Measurements from ENCODE around the gene CELF2.

The CELF2 gene

GRCh38 chr10:11262494-11263345, 245.0 kb downstream of the CELF2 start:
- Histone ChIP-seq H3K4me3 (ENCODE audit: low read depth in 1 of 2, low read length in 2 of 2) (no peak overlapping the region), H2AFZ (ENCODE audit: low read depth, low read length) (no peak overlapping the region)

DNA sequence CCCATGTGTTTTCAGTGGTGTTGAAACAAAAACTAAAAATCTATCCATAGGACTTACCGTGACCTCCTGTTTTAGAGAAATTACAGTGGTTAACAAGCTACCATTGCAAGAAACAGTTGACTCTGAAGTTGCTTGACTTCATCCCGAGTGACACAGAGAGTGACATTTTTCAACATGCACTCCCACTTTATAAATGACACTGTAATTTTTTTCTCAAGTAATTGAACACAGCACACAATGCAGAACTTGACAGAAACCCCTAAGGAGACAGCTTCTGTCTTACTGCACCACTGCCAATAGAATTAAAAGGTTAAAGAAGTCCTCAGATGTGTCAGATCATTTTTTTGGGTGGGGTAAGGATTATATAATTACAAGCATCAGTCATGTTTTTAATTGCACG, 246.1 kb downstream of the CELF2 start:
- TF ChIP-seq EZH2 (IDR thresholded peaks at IDR 0.05; ENCODE audit: borderline replicate concordance, low read depth, low read length, severe bottlenecking) (no peak), CTCF (IDR thresholded peaks at IDR 0.05; ENCODE audit: borderline replicate concordance, extremely low read depth, low read length, poor library complexity, severe bottlenecking) (no peak)
- no peaks in the 10 kb centered on the region for H3K4me1 ChIP-seq (ENCODE audit: insufficient read depth, low read length)
- H3K9me3 ChIP-seq (ENCODE audit: insufficient read depth, low read length, severe bottlenecking) = no peaks in the 10 kb centered on the region
- H3K27me3 ChIP-seq (ENCODE audit: insufficient read depth, low read length, poor library complexity) = no peaks in the 10 kb centered on the region
- no peak overlapping the region for H3K9ac ChIP-seq (ENCODE audit: low read depth, low read length)
- ATAC-seq (ENCODE audit: insufficient read depth, low read depth) (no peak), DNase-seq (no peak)
- H3K79me2 ChIP-seq (ENCODE audit: insufficient read depth, low read length) = no peaks in the 10 kb centered on the region
- H3K36me3 ChIP-seq (ENCODE audit: insufficient read depth, low read length) = peaks cover 84% of the 10 kb centered on the region
- no peak overlapping the region for H2AFZ ChIP-seq (ENCODE audit: low read depth, low read length)
- H3K27ac ChIP-seq (ENCODE audit: low read length) = no peak overlapping the region
- H3K4me3 ChIP-seq (ENCODE audit: low read depth in 1 of 2, low read length in 2 of 2) = no peak overlapping the region
- no peak overlapping the region for H3K4me2 ChIP-seq (ENCODE audit: insufficient read depth, low read length)
- no peaks in the 10 kb centered on the region for H4K20me1 ChIP-seq (ENCODE audit: insufficient read depth, low read length)

More at GRCh38 chr10:11262494-11263345, 245.0 kb downstream of the CELF2 start:
- no peaks in the 10 kb centered on the region for H3K27me3 ChIP-seq (ENCODE audit: insufficient read depth, low read length, poor library complexity)
- H3K36me3 ChIP-seq (ENCODE audit: insufficient read depth, low read length) = peaks cover 89% of the 10 kb centered on the region
- no peak overlapping the region for H3K9ac ChIP-seq (ENCODE audit: low read depth, low read length)
- H3K79me2 ChIP-seq (ENCODE audit: insufficient read depth, low read length) = no peaks in the 10 kb centered on the region
- no peaks in the 10 kb centered on the region for H4K20me1 ChIP-seq (ENCODE audit: insufficient read depth, low read length)
- TF ChIP-seq EZH2 (IDR thresholded peaks at IDR 0.05; ENCODE audit: borderline replicate concordance, low read depth, low read length, severe bottlenecking) = no peak
- TF ChIP-seq CTCF (IDR thresholded peaks at IDR 0.05; ENCODE audit: borderline replicate concordance, extremely low read depth, low read length, poor library complexity, severe bottlenecking) = no peak
- H3K4me1 ChIP-seq (ENCODE audit: insufficient read depth, low read length) = no peaks in the 10 kb centered on the region
- no peak for DNase-seq
- no peaks in the 10 kb centered on the region for H3K9me3 ChIP-seq (ENCODE audit: insufficient read depth, low read length, severe bottlenecking)
- H3K4me2 ChIP-seq (ENCODE audit: insufficient read depth, low read length) = no peak overlapping the region
- H3K27ac ChIP-seq (ENCODE audit: low read length) = no peak overlapping the region
- no peak for ATAC-seq (ENCODE audit: insufficient read depth, low read depth)

DNA sequence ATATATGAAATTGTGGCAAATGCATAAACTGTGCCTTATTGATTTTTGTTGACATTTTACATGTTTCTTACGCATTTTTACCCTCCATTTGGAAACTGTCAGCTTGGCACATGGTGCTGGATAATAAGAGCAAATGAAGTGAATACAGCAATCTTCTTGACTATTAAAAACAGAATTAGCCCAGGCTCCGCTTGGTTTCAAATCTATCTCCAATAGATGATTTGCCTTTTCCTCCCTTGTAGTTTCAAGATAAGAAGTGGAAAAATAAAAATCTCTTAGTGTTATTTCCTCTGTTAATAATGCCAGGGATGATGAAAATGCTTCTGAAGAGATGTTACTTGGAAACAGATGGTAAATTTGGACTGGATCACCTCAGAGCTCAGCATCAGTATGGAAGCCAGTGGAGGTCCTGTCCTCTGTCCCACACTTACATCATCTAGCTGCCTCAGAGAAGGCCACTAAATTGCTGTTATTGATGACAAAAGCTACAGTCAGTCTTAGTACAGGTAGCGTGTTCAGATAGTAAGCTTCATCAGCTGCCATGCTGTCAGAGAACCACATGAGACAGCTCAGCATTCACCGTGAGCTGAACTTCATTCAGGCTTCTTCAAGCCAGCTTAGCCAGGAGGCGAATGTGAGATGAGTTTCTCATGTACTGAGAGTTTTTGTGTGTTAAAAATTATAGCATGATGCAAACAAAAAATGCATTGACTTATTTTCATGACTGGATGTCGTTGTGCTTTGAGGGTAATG, 246.8 kb downstream of the CELF2 start:
- DNase-seq (no peak), ATAC-seq (ENCODE audit: insufficient read depth, low read depth) (no peak)
- no peaks in the 10 kb centered on the region for H3K79me2 ChIP-seq (ENCODE audit: insufficient read depth, low read length)
- no peak overlapping the region for H3K4me2 ChIP-seq (ENCODE audit: insufficient read depth, low read length)
- H3K9me3 ChIP-seq (ENCODE audit: insufficient read depth, low read length, severe bottlenecking) = no peaks in the 10 kb centered on the region
- no peak overlapping the region for H3K4me3 ChIP-seq (ENCODE audit: low read depth in 1 of 2, low read length in 2 of 2)
- H3K36me3 ChIP-seq (ENCODE audit: insufficient read depth, low read length) = peaks cover 77% of the 10 kb centered on the region
- TF ChIP-seq CTCF (IDR thresholded peaks at IDR 0.05; ENCODE audit: borderline replicate concordance, extremely low read depth, low read length, poor library complexity, severe bottlenecking) (no peak), EZH2 (IDR thresholded peaks at IDR 0.05; ENCODE audit: borderline replicate concordance, low read depth, low read length, severe bottlenecking) (no peak)
- H3K4me1 ChIP-seq (ENCODE audit: insufficient read depth, low read length) = no peaks in the 10 kb centered on the region
- no peaks in the 10 kb centered on the region for H3K27me3 ChIP-seq (ENCODE audit: insufficient read depth, low read length, poor library complexity)
- H4K20me1 ChIP-seq (ENCODE audit: insufficient read depth, low read length) = no peaks in the 10 kb centered on the region
- H2AFZ ChIP-seq (ENCODE audit: low read depth, low read length) = no peak overlapping the region
- no peak overlapping the region for H3K27ac ChIP-seq (ENCODE audit: low read length)
- H3K9ac ChIP-seq (ENCODE audit: low read depth, low read length) = no peak overlapping the region

Measured in DND-41 (cell line).